Activated naive CD8-positive, alpha-beta T cell (primary cell): ENCODE results near the gene HJURP.

Experiments
- H3K27ac Mint-ChIP-seq: one replicate; pipeline ENCODE4 v1.8.0; 2021; ENCODE audit warnings: mixed read lengths
- H3K27me3 Mint-ChIP-seq: one replicate; pipeline ENCODE4 v1.8.0; 2021; ENCODE audit warnings: mixed read lengths
- H3K36me3 Mint-ChIP-seq: one replicate; pipeline ENCODE4 v1.8.0; 2021; ENCODE audit warnings: mixed read lengths
- H3K4me1 Mint-ChIP-seq: one replicate; pipeline ENCODE4 v1.8.0; 2021; ENCODE audit warnings: low read depth, mixed read lengths
- H3K4me3 Mint-ChIP-seq: one replicate; pipeline ENCODE4 v1.8.0; 2021; ENCODE audit warnings: mild to moderate bottlenecking, mixed read lengths
- H3K9me3 Mint-ChIP-seq: one replicate; pipeline ENCODE4 v1.8.0; 2021; ENCODE audit warnings: low read depth, mixed read lengths

HJURP gene

DNA sequence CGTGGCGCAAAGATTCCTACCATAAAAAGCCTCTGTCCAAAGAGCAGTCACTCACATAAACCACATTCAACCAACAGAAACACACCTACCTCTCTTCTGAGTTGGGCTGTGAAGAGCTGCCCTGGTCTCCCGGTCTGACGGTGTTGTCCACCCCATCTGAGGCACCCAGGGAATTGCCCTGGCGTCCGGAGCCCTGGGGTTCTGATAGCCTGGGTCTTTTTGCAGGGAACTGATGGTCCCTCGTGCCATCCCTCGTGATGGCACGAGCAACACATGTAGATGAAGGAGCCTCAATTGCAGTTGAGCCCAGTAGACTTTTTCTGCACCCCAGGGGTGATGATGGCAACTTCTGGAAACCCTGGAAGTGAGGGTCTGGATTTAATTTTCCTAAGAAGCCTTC, 13.8 kb downstream of the HJURP start:
- H3K36me3 Mint-ChIP-seq, result peaks cover 4% of the 10 kb centered on the region
- H3K4me1 Mint-ChIP-seq, result no peaks in the 10 kb centered on the region
- H3K27ac Mint-ChIP-seq, result no peak overlapping the region
- no peak overlapping the region for H3K4me3 Mint-ChIP-seq
- H3K9me3 Mint-ChIP-seq, result no peaks in the 10 kb centered on the region
- no peaks in the 10 kb centered on the region for H3K27me3 Mint-ChIP-seq

DNA sequence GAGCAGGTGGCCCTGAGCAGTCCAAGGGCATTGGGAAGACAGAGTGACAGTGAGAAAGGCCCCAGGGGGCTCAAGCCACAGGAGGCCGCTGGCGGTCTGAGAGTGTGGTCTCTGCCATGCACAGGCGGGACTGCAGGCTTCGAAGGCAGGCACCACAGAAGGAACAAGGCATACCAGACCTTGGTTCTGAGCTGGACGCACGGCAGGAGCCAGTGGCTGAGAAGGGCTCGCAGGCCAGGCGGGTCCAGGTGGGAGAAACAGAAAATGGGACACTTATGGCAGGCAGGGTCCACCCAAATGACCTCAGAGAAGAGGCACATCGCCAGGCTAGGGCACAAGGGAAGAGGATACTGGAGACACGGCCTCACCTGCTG, 14.9 kb downstream of the HJURP start:
- Mint-ChIP-seq H3K4me3 (no peak overlapping the region), H3K4me1 (no peaks in the 10 kb centered on the region), H3K36me3 (peaks cover 4% of the 10 kb centered on the region), H3K9me3 (no peaks in the 10 kb centered on the region), H3K27ac (no peak overlapping the region), H3K27me3 (no peaks in the 10 kb centered on the region)

DNA sequence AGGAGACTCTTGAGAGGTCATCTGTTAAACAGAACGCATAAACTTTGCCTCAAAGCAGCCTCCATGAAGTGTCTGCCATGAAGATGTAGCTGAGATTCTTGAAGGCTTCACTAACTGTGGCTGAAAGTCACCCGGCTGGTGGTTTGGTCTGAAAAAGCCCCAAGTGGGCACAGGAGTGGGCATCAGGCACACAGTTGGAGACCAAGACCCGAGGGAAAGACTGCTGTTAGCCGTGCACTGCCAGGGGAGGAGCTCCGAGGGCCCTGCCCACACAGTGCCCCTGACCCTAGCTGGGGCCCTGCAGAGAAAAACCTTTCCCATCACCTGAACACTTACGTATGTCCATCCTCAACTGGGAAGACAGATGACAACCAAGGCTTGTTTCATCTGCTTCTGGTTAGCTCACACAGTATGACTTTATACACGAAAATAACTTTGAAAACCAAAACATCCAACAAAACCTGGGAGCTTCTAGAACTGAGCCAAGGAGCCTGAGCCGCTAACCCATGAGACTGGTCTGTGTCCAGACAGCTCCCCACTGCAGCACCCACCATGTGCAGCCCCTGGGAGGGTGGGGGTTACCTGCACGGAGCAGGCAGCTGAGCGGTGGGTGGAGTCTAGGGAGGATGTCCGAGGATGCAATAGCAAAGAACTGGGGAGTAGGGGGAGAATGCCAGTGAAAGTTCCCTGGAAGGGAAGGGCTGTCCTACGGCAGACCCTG, 15.4 kb downstream of the HJURP start:
- Mint-ChIP-seq H3K36me3 (peaks cover 4% of the 10 kb centered on the region), H3K27ac (no peak overlapping the region)

GRCh38 chr2:233838251-233838650, 16.1 kb downstream of the HJURP start:
- Mint-ChIP-seq H3K27ac (no peak overlapping the region), H3K36me3 (peaks cover 2% of the 10 kb centered on the region), H3K9me3 (no peaks in the 10 kb centered on the region), H3K4me3 (no peak overlapping the region), H3K4me1 (no peaks in the 10 kb centered on the region), H3K27me3 (no peaks in the 10 kb centered on the region)

More for the DNA sequence above, 15.4 kb downstream of the HJURP start:
- Mint-ChIP-seq H3K9me3 (no peaks in the 10 kb centered on the region), H3K4me3 (no peak overlapping the region), H3K4me1 (no peaks in the 10 kb centered on the region), H3K27me3 (no peaks in the 10 kb centered on the region)

DNA sequence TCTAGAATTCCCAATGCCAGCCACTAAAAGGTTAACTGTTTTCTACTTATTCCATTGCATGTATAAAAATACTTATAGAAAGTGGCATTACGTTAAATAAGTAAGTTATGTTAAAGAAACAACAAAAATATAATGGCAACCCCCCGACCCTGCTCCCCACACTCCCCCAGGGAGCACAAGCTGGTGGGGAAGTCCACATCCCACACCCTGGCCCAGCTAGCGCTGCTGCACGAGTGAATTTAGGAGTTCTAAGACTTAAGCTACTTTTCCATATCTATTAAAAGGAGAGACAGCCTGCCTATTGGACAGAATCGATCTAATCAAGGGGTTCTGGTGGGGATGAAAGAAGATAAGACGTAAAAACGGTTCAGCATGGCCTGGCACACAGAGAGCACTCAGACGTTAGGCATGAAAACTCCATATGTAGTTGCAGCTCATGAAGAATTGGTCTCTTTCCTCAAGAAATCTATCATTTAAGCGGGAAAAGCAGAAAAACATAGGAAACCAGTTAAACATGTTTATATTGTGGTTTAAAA, 16.6 kb downstream of the HJURP start:
- H3K9me3 Mint-ChIP-seq, result no peaks in the 10 kb centered on the region
- no peak overlapping the region for H3K4me3 Mint-ChIP-seq
- peaks cover 2% of the 10 kb centered on the region for H3K36me3 Mint-ChIP-seq
- no peak overlapping the region for H3K27ac Mint-ChIP-seq
- H3K27me3 Mint-ChIP-seq, result no peaks in the 10 kb centered on the region
- H3K4me1 Mint-ChIP-seq, result no peaks in the 10 kb centered on the region

- no peaks in the 10 kb centered on the region for H3K9me3 Mint-ChIP-seq
- no peak overlapping the region for H3K4me3 Mint-ChIP-seq
- no peaks in the 10 kb centered on the region for H3K4me1 Mint-ChIP-seq
- peaks cover 2% of the 10 kb centered on the region for H3K36me3 Mint-ChIP-seq
- H3K27me3 Mint-ChIP-seq, result no peaks in the 10 kb centered on the region
- H3K27ac Mint-ChIP-seq, result no peak overlapping the region
Observed at GRCh38 chr2:233836359-233836758, 18.0 kb downstream of the HJURP start.

GRCh38 chr2:233835230-233836186, 18.8 kb downstream of the HJURP start:
- H3K27me3 Mint-ChIP-seq, result no peaks in the 10 kb centered on the region
- H3K4me1 Mint-ChIP-seq, result no peaks in the 10 kb centered on the region
- peaks cover 2% of the 10 kb centered on the region for H3K36me3 Mint-ChIP-seq
- no peak overlapping the region for H3K4me3 Mint-ChIP-seq
- H3K9me3 Mint-ChIP-seq, result no peaks in the 10 kb centered on the region
- H3K27ac Mint-ChIP-seq, result no peak overlapping the region

GRCh38 chr2:233833345-233833744, 21.0 kb downstream of the HJURP start:
- H3K9me3 Mint-ChIP-seq, result no peaks in the 10 kb centered on the region
- no peaks in the 10 kb centered on the region for H3K27me3 Mint-ChIP-seq
- peaks cover 2% of the 10 kb centered on the region for H3K36me3 Mint-ChIP-seq
- H3K4me1 Mint-ChIP-seq, result no peaks in the 10 kb centered on the region
- H3K27ac Mint-ChIP-seq, result no peak overlapping the region
- H3K4me3 Mint-ChIP-seq, result no peak overlapping the region

DNA sequence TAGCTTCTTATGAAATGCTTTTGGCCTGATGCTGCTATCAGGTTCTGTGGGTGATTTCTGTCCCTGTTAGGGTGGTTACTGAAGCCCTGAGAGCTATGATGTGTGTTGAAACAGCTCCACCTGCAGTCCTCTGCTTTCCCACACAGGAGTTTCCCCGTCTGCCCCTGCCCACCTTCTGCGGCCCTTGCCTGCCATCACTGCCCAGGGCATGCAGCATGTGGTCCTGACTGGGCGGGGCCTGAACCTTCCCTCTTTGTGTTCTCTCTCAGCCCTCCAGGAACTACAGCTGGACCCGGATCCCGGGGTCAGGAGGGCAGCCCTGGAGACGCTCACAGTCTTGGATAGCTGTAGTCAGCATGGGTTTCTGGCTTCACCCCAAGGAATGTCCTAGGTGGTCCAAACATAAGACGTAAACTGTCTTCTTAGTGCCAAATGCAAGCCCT, 21.4 kb downstream of the HJURP start:
- H3K36me3 Mint-ChIP-seq, result peaks cover 2% of the 10 kb centered on the region
- H3K4me1 Mint-ChIP-seq, result no peaks in the 10 kb centered on the region
- no peak overlapping the region for H3K27ac Mint-ChIP-seq
- no peaks in the 10 kb centered on the region for H3K27me3 Mint-ChIP-seq
- H3K4me3 Mint-ChIP-seq, result no peak overlapping the region
- H3K9me3 Mint-ChIP-seq, result no peaks in the 10 kb centered on the region

GRCh38 chr2:233832414-233832813, 21.9 kb downstream of the HJURP start:
- Mint-ChIP-seq H3K4me1 (no peaks in the 10 kb centered on the region), H3K4me3 (no peak overlapping the region), H3K9me3 (no peaks in the 10 kb centered on the region), H3K36me3 (peaks cover 2% of the 10 kb centered on the region), H3K27me3 (no peaks in the 10 kb centered on the region), H3K27ac (no peak overlapping the region)

- no peak overlapping the region for H3K27ac Mint-ChIP-seq
- H3K4me1 Mint-ChIP-seq, result no peaks in the 10 kb centered on the region
- no peaks in the 10 kb centered on the region for H3K27me3 Mint-ChIP-seq
- H3K9me3 Mint-ChIP-seq, result no peaks in the 10 kb centered on the region
- peaks cover 2% of the 10 kb centered on the region for H3K36me3 Mint-ChIP-seq
- H3K4me3 Mint-ChIP-seq, result no peak overlapping the region
Observed at GRCh38 chr2:233831861-233832260, 22.5 kb downstream of the HJURP start.

DNA sequence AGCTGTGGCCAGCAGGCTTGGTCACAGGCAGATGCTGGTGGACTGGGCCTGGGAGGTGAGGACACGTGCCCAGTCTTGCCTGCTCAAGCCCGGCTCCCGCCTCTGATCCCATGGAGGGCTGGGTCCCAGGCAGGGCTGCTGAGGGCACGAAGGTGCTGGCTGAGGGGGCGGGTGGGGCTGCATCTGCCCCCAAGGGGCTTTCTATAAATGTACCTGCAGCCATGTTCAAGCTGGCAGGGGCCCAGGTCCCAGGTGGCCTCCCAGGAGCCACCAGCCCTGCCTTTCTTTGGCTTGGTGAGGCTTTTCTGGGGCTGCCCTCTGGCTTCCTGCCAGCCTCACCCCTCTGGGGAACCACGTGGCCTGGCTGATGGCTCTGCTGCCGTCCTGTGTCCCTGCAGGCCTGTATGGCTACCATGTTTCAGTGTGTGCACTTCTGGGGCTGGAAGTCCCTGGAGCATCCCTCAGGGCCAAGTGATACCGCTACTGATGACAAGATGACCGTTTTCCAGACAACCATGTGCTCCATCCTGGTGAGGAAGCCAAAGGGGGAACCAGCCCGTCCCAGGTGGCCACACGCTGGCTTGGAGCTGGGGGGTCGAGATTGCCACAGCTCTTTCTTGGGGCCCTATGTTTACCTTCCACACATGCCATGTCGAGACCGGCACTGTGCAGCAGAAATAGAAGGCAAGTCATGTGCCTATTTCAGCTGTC, 23.2 kb downstream of the HJURP start:
- no peaks in the 10 kb centered on the region for H3K27me3 Mint-ChIP-seq
- H3K27ac Mint-ChIP-seq, result no peak overlapping the region
- H3K36me3 Mint-ChIP-seq, result no peaks in the 10 kb centered on the region
- H3K4me1 Mint-ChIP-seq, result no peaks in the 10 kb centered on the region
- no peak overlapping the region for H3K4me3 Mint-ChIP-seq
- no peaks in the 10 kb centered on the region for H3K9me3 Mint-ChIP-seq

DNA sequence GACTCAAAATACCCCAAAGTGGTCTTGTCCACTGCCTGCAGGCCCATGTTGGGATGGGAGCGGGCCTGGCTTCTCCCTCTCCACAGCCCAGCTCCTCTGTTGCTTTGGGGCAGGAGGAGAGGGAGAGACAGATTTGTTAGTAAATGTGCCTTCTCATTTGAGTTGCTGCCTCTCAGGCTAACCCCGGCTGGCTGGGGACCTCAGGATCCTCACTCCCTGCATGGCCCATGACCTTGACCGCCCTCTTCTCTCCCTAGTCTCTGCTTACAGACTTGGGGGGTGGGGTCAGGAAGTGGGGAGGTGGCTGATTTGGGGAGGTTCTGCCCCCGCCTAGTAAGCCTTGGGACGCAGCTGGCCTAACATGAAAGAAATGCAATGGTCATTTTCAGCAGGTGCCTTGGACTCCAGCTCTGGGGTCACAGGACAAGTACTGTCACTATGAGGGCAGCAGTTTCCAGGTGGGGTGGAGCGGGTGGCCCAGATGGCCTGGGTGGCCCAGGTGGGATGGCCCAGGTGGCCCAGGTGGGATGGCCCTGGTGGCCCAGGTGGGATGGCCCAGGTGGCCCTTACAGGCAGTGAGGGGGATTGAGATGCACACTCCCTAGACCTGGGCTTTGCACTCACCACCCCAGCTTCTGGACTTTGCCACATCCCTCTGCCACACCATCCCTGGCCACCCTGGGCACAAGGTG, 24.1 kb downstream of the HJURP start:
- H3K27me3 Mint-ChIP-seq, result no peaks in the 10 kb centered on the region
- no peak overlapping the region for H3K27ac Mint-ChIP-seq
- no peaks in the 10 kb centered on the region for H3K9me3 Mint-ChIP-seq
- H3K4me3 Mint-ChIP-seq, result no peak overlapping the region
- no peaks in the 10 kb centered on the region for H3K36me3 Mint-ChIP-seq
- no peaks in the 10 kb centered on the region for H3K4me1 Mint-ChIP-seq
